Activated naive CD8-positive, alpha-beta T cell treated with anti-CD3 and anti-CD28 coated beads, Interleukin-2, amount 10 ng/mL, durations not matched to agents 7 days and 5 days (primary cell): ENCODE results near the gene SP140L. TPM values are rescaled to one million over a fixed set of nuclear protein-coding genes. Genes with fewer than 3 reads are reported as not detected.

Experiments
- ATAC-seq: fragments of 150-1000 bp; cut with Tn5 transposase; one replicate; pipeline ENCODE4 v1.10.0; 2021; ENCODE audit warnings: low read depth, moderate library complexity
- POLR2A ChIA-PET: fragments of 350-600 bp; sonication (Branson Sonifier 250); formaldehyde crosslinking; loops from one replicate; lab custom pipeline; 2021; ENCODE audit warnings: antibody characterized with exemption; lab: Charles Lee
- DNase-seq: peaks from one replicate; pipeline ENCODE4 v3.0.0; 2021
- H3K27ac Mint-ChIP-seq: one replicate; pipeline ENCODE4 v1.8.0; 2022; ENCODE audit warnings: mild to moderate bottlenecking, mixed read lengths
- H3K27me3 Mint-ChIP-seq: one replicate; pipeline ENCODE4 v1.8.0; 2022; ENCODE audit warnings: mild to moderate bottlenecking, moderate library complexity, mixed read lengths
- H3K36me3 Mint-ChIP-seq: one replicate; pipeline ENCODE4 v1.8.0; 2021; ENCODE audit warnings: mild to moderate bottlenecking, mixed read lengths
- H3K4me1 Mint-ChIP-seq: one replicate; pipeline ENCODE4 v1.8.0; 2021; ENCODE audit warnings: mixed read lengths
- H3K4me3 Mint-ChIP-seq: one replicate; pipeline ENCODE4 v1.8.0; 2022; ENCODE audit warnings: mild to moderate bottlenecking, moderate library complexity, mixed read lengths
- H3K9me3 Mint-ChIP-seq: one replicate; pipeline ENCODE4 v1.8.0; 2021; ENCODE audit warnings: mixed read lengths
- total RNA-seq, 2 experiments: library from RNA; stranded (reverse); gene quantifications; one replicate each; pipeline ENCODE4 v1.2.3, GENCODE V29; 2021

The SP140L gene
- total RNA-seq, 2 experiments from 2014 or later, result 107 to 115 TPM

GRCh38 chr2:230443541-230443940 lies 116.5 kb downstream of the SP140L start:
- Mint-ChIP-seq H3K9me3 (no peaks in the 10 kb centered on the region), H3K4me3 (no peak overlapping the region), H3K4me1 (peaks cover 62% of the 10 kb centered on the region), H3K27ac (no peak overlapping the region), H3K36me3 (peaks cover 63% of the 10 kb centered on the region), H3K27me3 (no peaks in the 10 kb centered on the region)
- POLR2A ChIA-PET, result no interaction called here
- DNase-seq, result no peak
- ATAC-seq, result no peak

GRCh38 chr2:230444832-230445231 lies 117.8 kb downstream of the SP140L start:
- no peak overlapping the region for H3K27ac Mint-ChIP-seq

GRCh38 chr2:230447036-230447435 lies 120.0 kb downstream of the SP140L start:
- no peak overlapping the region for H3K4me3 Mint-ChIP-seq
- no peaks in the 10 kb centered on the region for H3K27me3 Mint-ChIP-seq
- H3K9me3 Mint-ChIP-seq, result no peaks in the 10 kb centered on the region
- H3K27ac Mint-ChIP-seq, result peak overlapping the region; percentile 72
- DNase-seq, result no peak
- H3K4me1 Mint-ChIP-seq, result peaks cover 52% of the 10 kb centered on the region
- ATAC-seq, result no peak
- POLR2A ChIA-PET, result interaction anchor here (0.8 to 1.9 kb wide), 3 partner anchors 31 to 222 kb away, joined by 3 to 6 read pairs (median 3); partner anchors contain the start of genes SP100 and SP140
- H3K36me3 Mint-ChIP-seq, result peaks cover 74% of the 10 kb centered on the region

More at GRCh38 chr2:230444832-230445231, 117.8 kb downstream of the SP140L start:
- no peaks in the 10 kb centered on the region for H3K9me3 Mint-ChIP-seq
- ATAC-seq (no peak), DNase-seq (no peak)
- POLR2A ChIA-PET, result no interaction called here
- H3K4me3 Mint-ChIP-seq, result no peak overlapping the region
- H3K4me1 Mint-ChIP-seq, result peaks cover 61% of the 10 kb centered on the region
- peaks cover 60% of the 10 kb centered on the region for H3K36me3 Mint-ChIP-seq
- H3K27me3 Mint-ChIP-seq, result no peaks in the 10 kb centered on the region

GRCh38 chr2:230447455-230448451 lies 120.8 kb downstream of the SP140L start:
- Mint-ChIP-seq H3K27me3 (no peaks in the 10 kb centered on the region), H3K4me1 (peaks cover 50% of the 10 kb centered on the region), H3K4me3 (peak overlapping the region; percentile 51), H3K9me3 (no peaks in the 10 kb centered on the region), H3K27ac (peak overlapping the region; percentile 84), H3K36me3 (peaks cover 78% of the 10 kb centered on the region)
- POLR2A ChIA-PET, result interaction anchor here (0.6 to 1.9 kb wide), 7 partner anchors 17 to 222 kb away, joined by 3 to 6 read pairs (median 3); partner anchors contain the start of genes SP100, SP140 and SP140L
- DNase-seq (no peak), ATAC-seq (peak; percentile 66)

- Mint-ChIP-seq H3K9me3 (peaks cover 2% of the 10 kb centered on the region), H3K27ac (peak overlapping the region; percentile 0), H3K4me3 (no peak overlapping the region), H3K36me3 (peaks cover 85% of the 10 kb centered on the region), H3K27me3 (no peaks in the 10 kb centered on the region), H3K4me1 (peaks cover 47% of the 10 kb centered on the region)
- POLR2A ChIA-PET, result no interaction called here
- ATAC-seq, result no peak
- DNase-seq, result no peak
Observed at GRCh38 chr2:230449901-230450467, 123.0 kb downstream of the SP140L start.

- peaks cover 48% of the 10 kb centered on the region for H3K4me1 Mint-ChIP-seq
- ATAC-seq, result no peak
- POLR2A ChIA-PET, result no interaction called here
- H3K27me3 Mint-ChIP-seq, result no peaks in the 10 kb centered on the region
- DNase-seq, result no peak
- H3K36me3 Mint-ChIP-seq, result peaks cover 89% of the 10 kb centered on the region
- H3K9me3 Mint-ChIP-seq, result peaks cover 6% of the 10 kb centered on the region
- no peak overlapping the region for H3K27ac Mint-ChIP-seq
- no peak overlapping the region for H3K4me3 Mint-ChIP-seq
Observed at GRCh38 chr2:230453006-230453405, 126.0 kb downstream of the SP140L start.

Other genes starting within 250 kb of the SP140L start
- gene SP110, start 107.2 kb upstream of the SP140L start, total RNA-seq, result 100 to 1,000 TPM; 153 to 158 TPM
- gene SP140, start 101.5 kb upstream of the SP140L start, total RNA-seq, result 10 to 100 TPM; 58.7 to 61.4 TPM
- 100 to 1,000 TPM; 301 to 314 TPM for gene SP100, start 89.0 kb downstream of the SP140L start, total RNA-seq